ENCODE measurements around the gene RALGPS1. TPM values are rescaled to one million over a fixed set of nuclear protein-coding genes. Genes with fewer than 3 reads are reported as not detected.
A peak's percentile ranks its signal among the peaks of the same experiment; 100 is the strongest.

Gene RALGPS1
- total and polyA plus RNA-seq, 8 donors: 4.7 to 150 (median 42.2) TPM

DNA sequence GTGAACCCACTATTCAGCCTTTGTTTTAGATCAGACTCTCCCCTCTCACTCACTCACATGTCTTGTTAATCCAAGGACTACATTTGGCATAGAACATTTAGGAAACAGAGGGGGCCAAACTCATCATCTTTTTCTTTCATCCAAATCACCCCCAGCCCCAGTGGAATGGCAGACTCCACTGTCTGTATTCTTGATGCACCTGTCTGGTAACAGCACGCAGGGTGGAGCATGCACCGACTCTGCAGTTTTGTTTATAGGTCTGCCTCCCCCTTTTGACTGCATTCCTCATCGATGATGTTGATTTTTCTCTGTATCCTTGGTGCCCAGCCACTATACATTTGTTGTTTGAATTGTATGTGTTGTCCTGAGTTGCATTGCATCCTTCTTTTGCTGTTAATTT is 141.9 kb downstream of the RALGPS1 start:
- TF ChIP-seq POLR2A (IDR thresholded peaks at IDR 0.05): no peak
- TF ChIP-seq POLR2AphosphoS5 (IDR thresholded peaks at IDR 0.05): no peak
- TF ChIP-seq, protein P1, sequence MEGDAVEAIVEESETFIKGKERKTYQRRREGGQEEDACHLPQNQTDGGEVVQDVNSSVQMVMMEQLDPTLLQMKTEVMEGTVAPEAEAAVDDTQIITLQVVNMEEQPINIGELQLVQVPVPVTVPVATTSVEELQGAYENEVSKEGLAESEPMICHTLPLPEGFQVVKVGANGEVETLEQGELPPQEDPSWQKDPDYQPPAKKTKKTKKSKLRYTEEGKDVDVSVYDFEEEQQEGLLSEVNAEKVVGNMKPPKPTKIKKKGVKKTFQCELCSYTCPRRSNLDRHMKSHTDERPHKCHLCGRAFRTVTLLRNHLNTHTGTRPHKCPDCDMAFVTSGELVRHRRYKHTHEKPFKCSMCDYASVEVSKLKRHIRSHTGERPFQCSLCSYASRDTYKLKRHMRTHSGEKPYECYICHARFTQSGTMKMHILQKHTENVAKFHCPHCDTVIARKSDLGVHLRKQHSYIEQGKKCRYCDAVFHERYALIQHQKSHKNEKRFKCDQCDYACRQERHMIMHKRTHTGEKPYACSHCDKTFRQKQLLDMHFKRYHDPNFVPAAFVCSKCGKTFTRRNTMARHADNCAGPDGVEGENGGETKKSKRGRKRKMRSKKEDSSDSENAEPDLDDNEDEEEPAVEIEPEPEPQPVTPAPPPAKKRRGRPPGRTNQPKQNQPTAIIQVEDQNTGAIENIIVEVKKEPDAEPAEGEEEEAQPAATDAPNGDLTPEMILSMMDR (IDR thresholded peaks at IDR 0.05): no peak
- TF ChIP-seq EP300 (IDR thresholded peaks at IDR 0.05): no peak
- intact Hi-C loops (cut with DNase I; ENCODE audit: low total_unique reads): no loop called here
- no peak for DNase-seq
- no peaks in the 10 kb centered on the region for H3K9me3 ChIP-seq
- H3K27me3 ChIP-seq: no peaks in the 10 kb centered on the region
- 83 to 93% (median 85%) methylated on average over 3 of the region's 3 CpGs for WGBS, 5 donors
- peaks cover 0 to 13% (median 11%) of the 10 kb centered on the region in 4 donors for H3K36me3 ChIP-seq
- no peak overlapping the region for H3K27ac ChIP-seq
- peaks cover 5 to 53% (median 26%) of the 10 kb centered on the region in 4 donors for H3K4me1 ChIP-seq
- no peak overlapping the region for H3K4me3 ChIP-seq

GRCh38 chr9:127058011-127058644 is 143.5 kb downstream of the RALGPS1 start:
- peaks cover 0 to 9% (median 6%) of the 10 kb centered on the region in 4 donors for H3K36me3 ChIP-seq
- peak in 1 of 2 donors; percentile 27 for DNase-seq
- H3K9me3 ChIP-seq: no peaks in the 10 kb centered on the region
- H3K4me3 ChIP-seq: no peak overlapping the region
- H3K27me3 ChIP-seq: no peaks in the 10 kb centered on the region
- 66 to 77% (median 73%) methylated on average over 7 of the region's 7 CpGs for WGBS, 5 donors
- intact Hi-C loops (cut with DNase I; ENCODE audit: low total_unique reads): no loop called here
- peak overlapping the region in 3 of 5 donors; percentile 27 to 48 (median 36) for H3K27ac ChIP-seq
- peaks cover 5 to 41% (median 25%) of the 10 kb centered on the region in 4 donors for H3K4me1 ChIP-seq
- TF ChIP-seq POLR2A (IDR thresholded peaks at IDR 0.05): no peak
- TF ChIP-seq, protein P1 (IDR thresholded peaks at IDR 0.05): no peak
- no peak for TF ChIP-seq EP300 (IDR thresholded peaks at IDR 0.05)
- peak in 1 of 3 donors; percentile 27 for TF ChIP-seq POLR2AphosphoS5 (IDR thresholded peaks at IDR 0.05)

- H3K36me3 ChIP-seq: peaks cover 0 to 6% (median 2%) of the 10 kb centered on the region in 4 donors
- WGBS, 5 donors: 84 to 96% (median 89%) methylated on average over 4 of the region's 4 CpGs
Measured at GRCh38 chr9:127058645-127059021, 144.1 kb downstream of the RALGPS1 start.

DNA sequence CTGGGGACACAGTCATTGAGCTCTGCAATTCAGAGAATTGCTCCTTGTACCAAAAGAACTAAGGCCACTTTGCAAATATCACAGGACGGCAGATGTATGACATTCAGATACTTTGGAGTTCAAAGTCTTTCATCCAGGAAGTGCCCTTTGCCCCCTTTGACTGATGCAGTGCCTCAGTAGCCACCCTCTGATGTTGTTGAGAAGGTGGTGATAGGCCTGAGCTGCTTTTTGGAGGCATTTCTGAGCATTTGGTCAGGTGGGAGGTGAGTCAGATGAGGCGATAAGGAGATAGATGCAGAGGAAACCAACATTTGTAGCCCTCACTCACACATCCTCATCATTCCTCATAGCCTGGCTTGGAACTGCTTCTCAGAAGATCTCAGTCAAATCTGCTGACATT is 144.4 kb downstream of the RALGPS1 start:
- DNase-seq: no peak
- 76 to 97% (median 85%) methylated on average over 2 of the region's 2 CpGs for WGBS, 5 donors
- no peaks in the 10 kb centered on the region for H3K27me3 ChIP-seq
- peaks cover 1 to 37% (median 18%) of the 10 kb centered on the region in 4 donors for H3K4me1 ChIP-seq
- TF ChIP-seq, protein P1 (IDR thresholded peaks at IDR 0.05): no peak
- no peak for TF ChIP-seq EP300 (IDR thresholded peaks at IDR 0.05)
- no peak for TF ChIP-seq POLR2A (IDR thresholded peaks at IDR 0.05)
- TF ChIP-seq POLR2AphosphoS5 (IDR thresholded peaks at IDR 0.05): no peak
- intact Hi-C loops (cut with DNase I; ENCODE audit: low total_unique reads): no loop called here
- no peak overlapping the region for H3K4me3 ChIP-seq
- H3K36me3 ChIP-seq: peaks cover 0 to 6% (median 0%) of the 10 kb centered on the region in 4 donors
- H3K27ac ChIP-seq: peak overlapping the region in 3 of 5 donors; percentile 6 to 26 (median 22)
- no peaks in the 10 kb centered on the region for H3K9me3 ChIP-seq

More at GRCh38 chr9:127058645-127059021, 144.1 kb downstream of the RALGPS1 start:
- peak overlapping the region in 3 of 5 donors; percentile 22 to 36 (median 27) for H3K27ac ChIP-seq
- H3K4me1 ChIP-seq: peaks cover 5 to 37% (median 21%) of the 10 kb centered on the region in 4 donors
- H3K4me3 ChIP-seq: no peak overlapping the region
- TF ChIP-seq EP300 (IDR thresholded peaks at IDR 0.05): no peak
- DNase-seq: no peak
- intact Hi-C loops (cut with DNase I; ENCODE audit: low total_unique reads): no loop called here
- H3K9me3 ChIP-seq: no peaks in the 10 kb centered on the region
- H3K27me3 ChIP-seq: no peaks in the 10 kb centered on the region
